Astrocyte of the spinal cord (primary cell): ENCODE measurements around the gene REG4.

Experiments
- DNase-seq: peaks from one replicate; pipeline ENCODE4 v3.0.0; 2011; ENCODE audit warnings: low read depth, low spot score
- H3K4me3 ChIP-seq: 2 replicates; pipeline ENCODE4 v1.5.1; 2011; ENCODE audit warnings: low read depth, mild to moderate bottlenecking, low read length, moderate library complexity
- CTCF ChIP-seq: IDR thresholded peaks from 2 replicates; pipeline ENCODE4 v1.5.1; 2012; ENCODE audit warnings: low read depth, mild to moderate bottlenecking, low read length, inconsistent platforms
- in situ Hi-C: cut with HindIII; loops from 2 replicates; pipeline ENCODE4 v1.10.0; 2017; ENCODE audit warnings: low sequenced_read_pairs

REG4 gene

GRCh38 chr1:119799599-119800177, 11.6 kb downstream of the REG4 start:
- no peak for DNase-seq
- in situ Hi-C loops, result no loop called here
- no peak for TF ChIP-seq CTCF
- no peak overlapping the region for H3K4me3 ChIP-seq

GRCh38 chr1:119799003-119799402, 12.3 kb downstream of the REG4 start:
- no peak for TF ChIP-seq CTCF
- no peak overlapping the region for H3K4me3 ChIP-seq
- in situ Hi-C loops, result no loop called here
- no peak for DNase-seq

- DNase-seq, result no peak
- in situ Hi-C loops, result no loop called here
- H3K4me3 ChIP-seq, result no peak overlapping the region
- TF ChIP-seq CTCF, result no peak
Measured at GRCh38 chr1:119797606-119798005, 13.7 kb downstream of the REG4 start.

- no peak for DNase-seq
- no peak overlapping the region for H3K4me3 ChIP-seq
- no peak for TF ChIP-seq CTCF
- in situ Hi-C loops, result no loop called here
Measured at GRCh38 chr1:119797162-119797561, 14.1 kb downstream of the REG4 start.

GRCh38 chr1:119795261-119796200, 15.7 kb downstream of the REG4 start:
- no peak overlapping the region for H3K4me3 ChIP-seq
- TF ChIP-seq CTCF, result no peak
- in situ Hi-C loops, result no loop called here
- DNase-seq, result no peak

- DNase-seq, result no peak
- H3K4me3 ChIP-seq, result no peak overlapping the region
- no peak for TF ChIP-seq CTCF
- in situ Hi-C loops, result no loop called here
Measured at GRCh38 chr1:119794876-119795240, 16.4 kb downstream of the REG4 start.
